ENCODE data around the gene CCDC171.
"Not testable (repeated sequence)": the region's sequence is repeated elsewhere in the genome, so short reads cannot be mapped to it uniquely, and the experiment has no call there.

The CCDC171 gene

DNA sequence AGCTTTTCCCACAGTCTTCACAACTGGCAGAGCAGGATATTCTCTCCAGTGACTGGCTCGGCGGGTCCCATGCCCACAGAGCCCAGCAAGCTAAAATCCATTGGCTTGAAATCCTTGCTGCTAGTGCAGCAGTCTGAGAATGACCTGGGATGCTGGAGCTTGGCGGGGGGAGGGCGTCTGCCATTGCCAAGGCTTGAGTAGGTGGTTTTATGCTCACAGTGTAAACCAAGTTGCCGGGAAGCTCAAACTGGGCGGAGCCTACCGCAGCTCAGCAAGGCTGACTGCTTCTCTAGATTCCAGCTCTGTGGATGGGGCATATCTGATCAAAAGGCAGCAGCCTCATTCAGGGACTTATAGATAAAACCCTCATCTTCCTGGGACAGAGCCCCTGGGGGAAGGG lies 194.1 kb downstream of the CCDC171 start:
- no peak for DNase-seq (ENCODE audit: low read depth in 1 of 2, low spot score in 1 of 2)

DNA sequence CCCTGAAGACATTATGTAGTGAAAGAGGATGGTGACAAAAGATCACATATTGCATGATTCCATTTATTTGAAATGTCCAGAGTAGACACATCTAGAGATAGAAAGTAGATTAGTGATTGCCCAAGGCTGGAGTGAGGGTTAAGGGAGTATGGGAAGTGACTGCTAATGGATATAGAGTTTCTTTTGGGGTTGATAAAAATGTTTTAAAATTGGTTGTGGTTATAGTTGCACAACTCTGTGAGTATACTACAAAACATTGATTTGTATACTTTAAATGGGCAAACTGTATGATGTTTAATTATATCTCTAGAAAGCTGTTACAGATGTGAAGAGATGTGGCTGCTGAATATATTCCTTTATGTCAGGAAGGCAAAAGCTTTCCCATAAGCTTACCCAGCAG lies 202.8 kb downstream of the CCDC171 start:
- DNase-seq (ENCODE audit: low read depth in 1 of 2, low spot score in 1 of 2) = no peak

DNA sequence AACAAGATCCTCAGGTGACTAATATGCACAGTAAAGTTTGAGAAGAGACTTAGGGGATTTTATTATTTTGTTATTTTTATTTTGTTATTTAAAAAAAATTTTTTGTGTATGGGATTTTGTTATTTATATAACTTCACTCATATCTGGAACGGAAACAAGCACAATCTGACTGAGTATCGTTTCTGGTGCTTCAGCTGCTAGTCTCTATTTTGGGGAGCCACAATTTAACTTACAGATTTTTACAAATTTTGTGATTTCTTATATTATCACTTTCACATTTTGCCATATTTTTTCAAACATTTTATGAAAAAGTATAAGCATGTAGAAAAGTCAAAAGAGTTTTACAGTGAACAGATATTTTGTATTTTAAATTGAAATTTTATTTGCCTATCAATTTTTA lies 208.7 kb downstream of the CCDC171 start:
- DNase-seq (ENCODE audit: low read depth in 1 of 2, low spot score in 1 of 2) = no peak

DNA sequence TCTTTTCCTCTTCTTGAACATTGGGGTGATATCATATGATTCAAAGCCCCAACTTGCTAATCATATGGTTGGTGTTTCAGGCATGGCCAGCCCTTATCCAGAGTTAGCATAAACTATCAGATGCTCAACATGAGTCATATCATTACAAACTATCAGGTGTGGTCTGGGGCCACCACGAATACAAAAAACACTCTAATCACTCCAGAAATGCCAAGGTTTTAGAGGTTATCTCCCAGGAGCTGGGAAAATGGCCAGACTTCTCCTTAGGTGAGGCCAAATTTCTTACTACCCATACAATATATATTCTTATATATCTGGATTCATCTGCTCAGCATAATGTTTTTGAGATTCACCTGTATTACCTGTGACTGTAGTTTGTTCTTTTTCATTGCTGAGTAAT lies 210.5 kb downstream of the CCDC171 start:
- DNase-seq (ENCODE audit: low read depth in 1 of 2, low spot score in 1 of 2) = no peak

DNA sequence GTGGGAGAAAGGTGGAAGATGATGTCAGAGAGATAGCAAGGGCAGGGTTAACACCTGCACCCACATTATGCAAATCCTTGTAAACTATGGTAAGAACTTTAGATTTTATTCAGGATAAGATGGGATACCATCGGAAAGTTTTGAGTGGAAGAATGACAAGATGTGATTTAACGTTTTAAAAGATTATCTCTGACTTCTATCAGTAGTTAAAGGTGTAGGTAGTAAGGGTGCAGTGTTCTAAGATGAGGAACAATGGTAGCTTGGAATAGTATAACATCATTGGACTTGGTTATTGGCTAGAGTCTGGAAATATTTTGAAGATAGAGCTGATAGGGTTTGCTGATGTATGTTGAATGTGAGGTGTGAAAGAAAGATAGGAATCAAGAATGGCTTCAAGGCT lies 211.3 kb downstream of the CCDC171 start:
- DNase-seq (ENCODE audit: low read depth in 1 of 2, low spot score in 1 of 2) = no peak

DNA sequence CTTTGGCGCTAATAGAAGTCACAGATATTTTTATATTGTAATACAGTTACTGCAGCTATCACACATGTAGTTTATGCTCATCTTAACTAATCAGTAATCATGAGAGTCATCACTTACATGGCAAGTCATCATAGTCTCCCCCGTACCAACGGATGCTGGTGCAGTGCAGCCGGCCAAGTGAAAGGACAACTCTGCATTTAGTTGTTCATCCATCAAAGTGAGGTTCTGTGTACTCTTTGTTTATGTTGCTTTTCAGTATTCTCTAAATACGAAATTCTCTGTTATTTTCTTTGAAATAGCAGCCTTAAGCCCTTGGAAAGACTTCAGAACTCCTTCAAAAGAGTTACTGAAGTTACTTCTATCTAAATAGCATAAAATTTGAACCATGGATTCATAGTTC lies 216.7 kb downstream of the CCDC171 start:
- DNase-seq (ENCODE audit: low read depth in 1 of 2, low spot score in 1 of 2) = no peak

DNA sequence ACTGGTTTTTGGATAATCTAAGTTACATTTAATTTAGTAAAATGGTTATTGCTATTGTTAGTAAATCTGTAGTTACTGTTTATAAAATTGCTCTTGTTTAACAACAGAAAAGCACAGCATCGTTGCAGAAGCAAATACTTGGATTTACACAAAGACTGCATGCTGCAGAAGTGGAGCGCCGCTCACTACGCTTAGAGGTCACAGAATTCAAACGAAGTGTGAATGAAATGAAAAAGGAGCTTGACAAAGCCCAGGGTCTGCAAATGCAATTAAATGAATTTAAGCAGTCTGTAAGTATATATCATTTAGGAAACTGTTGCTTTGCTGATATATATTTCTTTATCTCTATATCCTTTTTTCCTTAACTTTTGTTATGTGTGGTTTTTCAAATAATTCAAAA lies 226.0 kb downstream of the CCDC171 start:
- no peak for DNase-seq (ENCODE audit: low read depth in 1 of 2, low spot score in 1 of 2)

DNA sequence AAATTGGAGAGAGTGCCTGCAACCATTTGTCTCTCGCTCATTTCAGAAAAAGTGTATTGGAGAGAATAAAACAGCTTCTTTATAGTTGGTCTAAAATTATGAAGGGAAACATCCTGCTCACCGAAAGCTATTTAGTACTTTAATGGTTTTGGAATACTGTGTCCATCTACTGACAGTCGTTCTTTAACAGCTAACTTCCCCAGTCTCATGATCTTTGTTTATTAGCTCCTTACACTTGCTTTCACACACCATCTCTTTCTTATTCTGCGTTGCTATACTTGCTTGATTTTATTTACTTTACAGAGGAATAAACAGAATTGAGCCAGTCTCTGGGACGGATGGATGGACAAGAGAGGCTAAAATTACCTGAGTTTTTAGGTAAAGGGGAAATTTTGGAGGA lies 229.3 kb downstream of the CCDC171 start:
- DNase-seq (ENCODE audit: low read depth in 1 of 2, low spot score in 1 of 2) = no peak

DNA sequence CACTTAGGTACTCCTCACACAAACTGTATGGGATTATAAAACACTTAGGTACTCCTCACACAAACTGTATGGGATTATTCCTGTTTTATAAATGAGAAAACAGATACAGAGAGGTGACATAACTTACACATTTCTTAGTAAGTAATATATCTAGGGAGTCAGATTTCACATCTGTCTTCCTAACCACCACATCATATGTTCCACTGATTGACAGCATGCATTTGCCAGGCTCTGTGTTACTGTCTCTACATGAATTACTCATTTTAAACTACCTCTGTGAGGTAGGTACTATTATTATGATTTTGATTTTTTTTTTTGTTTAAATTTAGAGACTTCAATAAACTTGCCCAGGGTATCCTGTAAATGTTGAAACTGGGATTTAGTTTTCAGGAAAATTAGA lies 232.7 kb downstream of the CCDC171 start:
- DNase-seq (ENCODE audit: low read depth in 1 of 2, low spot score in 1 of 2) = no peak

DNA sequence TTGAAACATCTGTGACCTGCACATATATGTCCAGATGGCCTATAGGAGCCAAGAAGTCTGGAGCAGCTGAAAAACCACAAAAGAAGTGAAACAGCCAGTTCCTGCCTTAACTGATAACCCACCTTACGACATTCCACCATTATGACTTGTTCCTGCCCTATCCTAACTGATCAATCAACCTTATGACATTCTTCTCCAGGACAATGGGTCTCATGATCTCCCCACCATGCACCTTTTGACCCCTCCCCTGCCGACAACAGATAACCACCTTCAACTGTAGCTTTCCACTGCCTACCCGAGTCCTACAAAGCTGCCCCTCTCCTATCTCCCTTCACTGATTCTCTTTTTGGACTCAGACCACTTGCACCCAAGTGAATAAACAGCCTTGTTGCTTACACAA lies 233.8 kb downstream of the CCDC171 start:
- no peak for DNase-seq (ENCODE audit: low read depth in 1 of 2, low spot score in 1 of 2)

DNA sequence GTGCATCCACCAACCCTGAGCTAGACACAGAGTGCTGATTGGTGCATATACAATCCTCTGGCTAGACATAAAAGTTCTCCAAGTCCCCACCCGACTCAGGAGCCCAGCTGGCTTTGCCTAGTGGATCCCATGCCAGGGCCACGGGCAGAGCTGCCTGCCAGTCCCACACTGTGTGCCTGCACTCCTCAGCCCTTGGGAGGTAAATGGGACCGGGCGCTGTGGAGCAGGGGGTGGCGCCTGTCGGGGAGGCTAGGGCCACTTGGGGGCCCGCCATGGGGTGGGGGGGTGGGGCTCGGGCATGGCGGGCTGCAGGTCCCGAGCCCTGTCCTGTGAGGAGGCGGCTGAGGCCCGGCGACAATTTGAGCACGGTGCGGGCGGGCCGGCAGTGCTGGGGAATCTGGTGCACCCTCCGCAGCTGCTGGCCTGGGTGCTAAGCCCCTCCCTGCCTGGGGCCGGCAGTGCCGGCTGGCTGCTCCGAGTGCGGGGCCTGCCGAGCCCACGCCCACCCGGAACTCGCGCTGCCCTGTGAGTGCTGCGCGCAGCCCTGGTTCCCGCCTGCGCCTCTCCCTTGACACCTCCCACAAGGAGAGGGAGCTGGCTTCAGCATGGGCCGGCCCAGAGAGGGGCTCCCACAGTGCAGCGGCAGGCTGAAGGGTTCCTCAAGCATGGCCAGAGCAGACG lies 257.5 kb downstream of the CCDC171 start:
- DNase-seq (ENCODE audit: low read depth in 1 of 2, low spot score in 1 of 2) = not testable (repeated sequence)

DNA sequence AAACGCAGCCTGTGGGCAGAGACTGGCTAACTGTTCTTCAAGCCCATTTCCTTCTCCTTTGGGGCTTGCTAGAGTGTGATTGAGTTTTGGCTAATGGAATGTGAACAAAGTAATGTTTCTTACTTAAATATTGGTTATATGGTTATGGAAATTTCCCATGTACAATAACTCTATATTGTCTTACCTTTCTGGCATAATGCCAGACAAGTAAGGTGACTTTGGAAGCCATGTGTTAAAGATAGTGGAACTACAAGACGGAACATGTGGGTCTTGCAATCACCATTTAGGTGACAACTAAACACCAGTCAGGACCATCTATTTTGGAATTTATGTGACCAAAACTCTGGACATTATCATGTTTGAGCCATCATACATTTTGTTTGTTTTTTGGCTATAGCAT lies 260.2 kb downstream of the CCDC171 start:
- no peak for DNase-seq (ENCODE audit: low read depth in 1 of 2, low spot score in 1 of 2)

DNA sequence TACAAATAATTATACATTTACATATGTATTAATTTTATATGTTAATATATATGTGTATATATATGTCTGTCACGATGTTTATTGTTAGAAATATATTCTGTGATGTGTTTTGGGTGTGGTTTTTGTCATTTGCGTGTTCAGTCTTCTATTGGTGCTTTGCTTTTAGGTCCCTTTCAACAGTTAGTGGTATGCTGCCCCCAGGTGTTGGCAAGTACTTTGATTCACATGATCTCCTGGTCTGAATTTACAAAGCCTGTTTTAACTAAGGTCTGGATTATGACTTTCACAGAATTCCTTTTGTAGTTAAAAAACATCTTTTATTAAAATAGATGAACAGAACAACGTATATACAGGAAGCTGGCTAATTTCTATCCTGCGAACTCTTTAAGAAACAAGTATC lies 271.5 kb downstream of the CCDC171 start:
- no peak for DNase-seq (ENCODE audit: low read depth in 1 of 2, low spot score in 1 of 2)

DNA sequence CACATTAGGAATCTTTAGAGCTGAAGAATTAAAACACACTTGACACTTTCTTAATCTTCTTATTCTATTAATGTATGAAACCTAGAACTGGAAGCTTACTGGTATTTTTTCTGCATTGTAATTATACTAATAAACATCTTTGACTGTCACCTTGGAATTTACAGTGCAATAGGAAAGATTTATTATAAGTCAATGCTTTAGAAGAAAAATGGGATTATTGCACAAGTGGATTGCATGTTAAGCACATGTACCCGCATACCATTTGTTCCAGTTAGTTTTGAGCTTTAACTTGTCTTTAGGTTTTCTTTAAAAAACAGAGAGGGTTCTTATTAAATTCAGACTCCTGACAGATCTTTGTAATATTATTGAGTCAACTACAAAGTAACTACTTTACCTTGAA lies 278.5 kb downstream of the CCDC171 start:
- no peak for DNase-seq (ENCODE audit: low read depth in 1 of 2, low spot score in 1 of 2)

DNA sequence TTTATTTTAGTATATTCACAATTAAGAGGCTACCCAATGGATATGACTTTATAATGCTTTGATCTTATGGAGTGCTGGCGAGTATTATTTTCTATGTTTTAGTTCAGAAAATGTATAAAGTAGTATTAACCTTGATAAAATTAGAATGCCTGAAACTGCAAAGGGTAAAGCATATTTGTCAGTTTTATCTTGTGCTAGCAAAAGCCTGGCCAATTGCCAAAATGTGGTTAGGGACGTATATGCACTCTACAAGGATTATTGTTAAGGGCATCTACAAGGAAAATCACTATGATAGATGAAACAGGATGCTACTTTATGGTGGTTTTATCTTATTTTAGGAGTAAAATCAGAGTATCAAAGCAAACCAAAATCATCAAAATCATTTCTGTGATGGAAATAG lies 281.7 kb downstream of the CCDC171 start:
- no peak for DNase-seq (ENCODE audit: low read depth in 1 of 2, low spot score in 1 of 2)

DNA sequence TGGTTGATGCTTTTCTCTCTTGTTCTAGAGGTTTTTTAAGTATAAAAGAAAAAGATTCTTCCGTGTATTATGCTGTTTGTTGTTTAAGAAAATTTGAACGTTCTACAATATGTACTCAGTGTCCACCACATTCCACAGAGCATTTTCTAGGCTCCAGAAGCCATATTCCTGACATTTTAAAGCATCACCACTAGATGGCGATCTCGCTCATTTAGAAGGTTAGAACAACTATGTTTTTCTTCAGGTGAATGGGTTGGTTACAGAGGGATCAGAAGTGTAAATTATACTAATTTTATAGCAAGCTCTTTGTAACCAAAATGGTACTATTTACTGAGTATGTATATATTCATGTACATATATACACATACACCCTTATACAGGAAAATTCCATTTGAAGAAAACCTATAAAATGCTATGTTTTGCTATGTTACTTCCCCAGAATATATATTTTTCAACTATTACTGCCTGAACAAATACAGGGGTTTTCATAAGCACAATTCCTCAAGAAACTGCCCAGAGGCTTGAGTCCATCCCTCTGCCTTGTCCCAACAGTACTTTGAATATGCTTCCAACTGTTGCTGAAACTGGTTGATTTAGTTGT lies 284.3 kb downstream of the CCDC171 start:
- DNase-seq (ENCODE audit: low read depth in 1 of 2, low spot score in 1 of 2) = no peak

DNA sequence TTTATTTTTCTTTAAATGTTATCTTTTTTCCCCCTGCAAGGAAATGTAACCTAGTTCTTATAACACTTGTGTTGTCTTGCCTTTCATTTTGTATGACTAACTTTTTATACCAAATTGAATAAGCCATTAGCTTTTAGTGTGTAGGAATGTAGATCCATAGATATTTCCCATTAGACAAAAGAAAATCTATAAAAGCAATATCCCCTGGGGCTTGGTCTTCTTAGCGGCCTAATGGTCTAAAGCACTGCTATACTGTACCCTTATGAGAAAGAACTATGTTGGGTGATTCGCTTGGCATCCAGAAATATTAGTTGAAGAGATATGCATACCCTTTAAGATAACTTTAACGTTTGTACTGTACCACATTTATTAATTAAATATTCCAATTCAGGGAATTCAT lies 289.2 kb downstream of the CCDC171 start:
- DNase-seq (ENCODE audit: low read depth in 1 of 2, low spot score in 1 of 2) = no peak

DNA sequence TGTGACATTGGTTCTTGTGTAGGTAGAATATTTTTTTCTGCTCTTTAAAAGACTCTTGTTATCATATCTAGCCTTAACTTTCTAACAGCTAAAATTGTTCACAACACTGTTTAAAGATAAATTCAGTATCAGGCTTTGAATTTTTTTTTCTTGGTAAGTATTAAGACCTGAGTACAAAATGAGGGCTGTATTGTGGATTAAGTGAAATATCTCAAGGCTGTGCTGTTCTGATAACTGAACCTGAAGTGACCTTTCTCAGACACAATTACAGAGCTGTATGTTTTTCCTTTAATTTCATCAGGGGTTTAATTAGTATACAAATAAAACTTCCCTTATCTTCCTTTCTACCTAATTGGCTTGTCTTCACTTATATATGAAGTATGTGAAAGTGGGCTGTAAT lies 290.5 kb downstream of the CCDC171 start:
- DNase-seq (ENCODE audit: low read depth in 1 of 2, low spot score in 1 of 2) = no peak

DNA sequence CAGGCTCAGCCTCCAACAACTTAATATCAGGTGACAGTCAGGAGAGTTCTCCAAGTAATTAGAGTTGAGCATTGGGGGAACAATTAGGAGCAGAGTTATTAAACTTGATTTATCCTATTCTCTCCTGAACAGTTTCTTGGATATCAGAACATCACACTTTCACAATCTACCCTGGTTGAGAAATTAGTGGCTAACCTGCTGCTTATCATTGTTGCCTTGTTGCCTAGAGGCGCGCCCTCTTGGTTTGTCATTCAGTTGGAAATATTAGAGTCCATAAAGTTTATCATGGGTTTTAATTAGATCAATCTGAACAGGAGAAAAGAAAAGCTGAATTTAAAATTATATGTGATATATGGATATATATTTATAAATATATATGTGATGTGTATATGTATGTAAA lies 291.1 kb downstream of the CCDC171 start:
- DNase-seq (ENCODE audit: low read depth in 1 of 2, low spot score in 1 of 2) = no peak

DNA sequence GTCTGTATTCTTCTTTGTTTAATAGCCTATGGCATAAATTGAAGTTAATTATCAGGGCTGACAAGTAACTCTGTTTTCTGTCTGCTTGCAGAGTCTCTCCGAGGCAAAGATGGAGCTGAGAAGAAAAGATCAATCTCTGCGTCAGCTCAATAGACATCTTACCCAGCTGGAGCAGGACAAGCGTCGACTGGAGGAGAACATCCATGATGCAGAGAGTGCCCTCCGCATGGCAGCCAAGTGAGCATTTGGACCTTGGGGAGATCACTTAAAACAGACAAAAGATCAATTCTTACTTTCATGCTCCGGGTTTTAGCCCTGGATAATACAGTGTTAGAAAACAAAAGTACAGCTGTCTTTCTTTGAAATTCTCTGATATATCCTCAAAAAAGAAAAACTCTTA lies 293.8 kb downstream of the CCDC171 start:
- no peak for DNase-seq (ENCODE audit: low read depth in 1 of 2, low spot score in 1 of 2)

DNA sequence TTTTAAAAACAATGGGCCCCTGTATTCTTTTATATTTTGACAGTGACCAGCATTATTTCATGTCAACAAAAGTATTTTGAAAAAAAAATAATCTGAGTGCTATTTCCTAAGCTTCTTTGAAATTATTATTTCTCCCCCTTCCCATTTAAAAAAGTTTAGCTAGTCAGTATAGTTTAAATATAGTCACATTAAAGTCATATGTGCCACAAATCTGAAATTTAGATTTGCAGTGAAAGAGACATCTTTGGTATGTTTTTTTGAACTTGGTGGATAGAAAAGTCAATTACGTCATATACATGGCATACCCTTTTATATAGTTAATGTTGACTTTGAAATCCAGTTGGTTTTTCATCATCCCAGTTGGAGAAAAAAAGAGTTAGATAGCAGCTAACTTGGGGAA lies 297.0 kb downstream of the CCDC171 start:
- DNase-seq (ENCODE audit: low read depth in 1 of 2, low spot score in 1 of 2) = no peak

DNA sequence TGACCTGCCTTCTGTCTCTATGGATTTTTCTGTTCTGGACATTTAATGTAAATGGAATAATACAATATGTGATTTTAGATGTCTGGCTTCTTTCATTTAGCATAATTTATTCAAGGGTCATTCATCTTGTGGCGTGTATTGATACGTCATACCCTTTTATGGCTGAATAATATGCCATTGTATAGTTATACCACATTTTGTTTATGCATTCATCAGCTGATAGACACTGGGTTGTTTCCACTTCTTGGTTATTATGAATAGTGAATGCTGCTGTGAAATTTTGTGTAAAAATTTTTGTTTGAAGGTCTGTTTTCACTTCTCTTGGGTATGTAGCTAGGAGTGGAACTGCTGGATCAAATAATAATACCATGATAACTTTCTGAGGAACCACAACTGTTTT lies 298.9 kb downstream of the CCDC171 start:
- no peak for DNase-seq (ENCODE audit: low read depth in 1 of 2, low spot score in 1 of 2)

DNA sequence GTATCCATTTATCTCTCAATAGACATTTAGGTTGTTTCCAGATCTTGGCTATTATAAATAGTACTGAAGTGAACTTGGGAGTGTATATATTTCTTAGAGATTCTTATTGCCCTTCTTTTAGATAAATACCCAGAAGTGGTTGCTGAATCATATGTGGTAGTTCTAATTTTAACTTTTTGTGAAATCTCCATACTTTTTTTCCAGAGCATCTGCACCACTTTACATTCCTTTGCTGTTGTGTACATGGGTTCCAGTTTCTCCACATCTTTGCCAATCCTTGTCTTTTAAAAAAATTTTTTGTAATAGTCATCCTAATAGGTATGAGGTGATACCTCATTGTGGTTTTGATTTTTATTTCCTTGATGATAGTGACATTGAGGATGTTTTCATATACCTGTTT lies 303.7 kb downstream of the CCDC171 start:
- no peak for DNase-seq (ENCODE audit: low read depth in 1 of 2, low spot score in 1 of 2)

Data from activated T-helper 1 cell treated with anti-CD3 and anti-CD28 coated beads, Interleukin-2, amount 50 U/mL, for 16 hours (primary cell).